HepG2 (cell line): ENCODE measurements around the gene SP8. TPM values are rescaled to one million over a fixed set of nuclear protein-coding genes. Genes with fewer than 3 reads are reported as not detected.
A peak's percentile ranks its signal among the peaks of the same experiment; 100 is the strongest.

Experiments
- ATAC-seq: fragments of 200-7000 bp; cut with Tn5 transposase; 3 replicates; pipeline ENCODE4 v1.9.1; 2020; ENCODE audit warnings: mild to moderate bottlenecking, moderate library complexity
- BruUV-seq: library from RNA; stranded (reverse); fragments of 400-500 nt; replicated peaks from 2 replicates; lab custom pipeline; 2021; lab: Mats Ljungman, UMichigan
- CTCF ChIA-PET: fragments of 300-600 bp; formaldehyde crosslinking; extraction: SDS; loops from one replicate; lab custom pipeline; 2021; ENCODE audit warnings: low total read pairs, inconsistent platforms, low intra/inter-chr PET ratio; lab: Yijun Ruan, JAX
- POLR2A ChIA-PET: fragments of 350-600 bp; sonication (Branson Sonifier 250); formaldehyde crosslinking; loops from one replicate; lab custom pipeline; 2020; ENCODE audit warnings: antibody characterized with exemption, inconsistent platforms; lab: Yijun Ruan, JAX
- DNase-seq: peaks from one replicate; pipeline ENCODE4 v3.0.0-alpha.2; 2015; ENCODE audit warnings: low spot score
- FAIRE-seq: peaks from 3 replicates; lab custom pipeline; 2011; peaks lifted over from hg19 to GRCh38; lab: Jason Lieb, UNC
- H2AFZ ChIP-seq: one replicate; pipeline ENCODE4 v1.6.1; 2011; ENCODE audit warnings: low read length, inconsistent platforms
- H3K27ac ChIP-seq: fragments of 300-600 bp; 3 replicates; pipeline ENCODE4 v1.8.0; 2011; ENCODE audit warnings: mixed run types, mild to moderate bottlenecking, mixed read lengths, low read length, inconsistent platforms; ENCODE audit not compliant: insufficient read depth; ENCODE audit errors: extremely low read length
- H3K27me3 ChIP-seq, 2 experiments: fragments of 200-600 bp in 1 of 2; 2 replicates in 1 of 2; 3 replicates in 1 of 2; pipeline versions ENCODE4 v1.6.0 to v1.8.0; 2011; ENCODE audit warnings: low read length in 2 of 2, mild to moderate bottlenecking in 2 of 2, moderate library complexity in 2 of 2, inconsistent platforms in 1 of 2; ENCODE audit not compliant: insufficient read depth in 2 of 2, control insufficient read depth in 1 of 2
- H3K36me3 ChIP-seq, 2 experiments: fragments of 200-600 bp in 1 of 2; replicated peaks in 1 of 2; 2 replicates in 1 of 2; 3 replicates in 1 of 2; pipeline versions ENCODE4 v1.5.1 to v1.8.0; 2011; ENCODE audit warnings: low read length in 2 of 2, inconsistent platforms in 1 of 2; ENCODE audit not compliant: insufficient read depth in 2 of 2, control insufficient read depth in 1 of 2
- H3K4me1 ChIP-seq: 2 replicates; pipeline ENCODE4 v1.5.1; 2012; ENCODE audit warnings: low read length, inconsistent platforms; ENCODE audit not compliant: insufficient read depth
- H3K4me2 ChIP-seq: 2 replicates; pipeline ENCODE4 v1.6.0; 2011; ENCODE audit warnings: low read depth, low read length, inconsistent platforms
- H3K4me3 ChIP-seq, 3 experiments: fragments of 200-600 bp in 1 of 3; sonication (generic), shearing (Covaris generic) in 1 of 3; replicated peaks in 1 of 3; 2 replicates each; pipeline ENCODE4 v1.5.1; 2011 to 2016; ENCODE audit warnings: low read length in 3 of 3, inconsistent platforms in 2 of 3, low read depth in 2 of 3, mild to moderate bottlenecking in 2 of 3, control low read depth in 1 of 3, mixed read lengths in 1 of 3; ENCODE audit not compliant: insufficient read depth in 1 of 3
- H3K79me2 ChIP-seq: one replicate; pipeline ENCODE4 v1.6.1; 2011; ENCODE audit warnings: low read length, inconsistent platforms; ENCODE audit not compliant: insufficient read depth
- H3K9ac ChIP-seq: 2 replicates; pipeline ENCODE4 v1.6.0; 2011; ENCODE audit warnings: mild to moderate bottlenecking, low read depth, low read length, inconsistent platforms; ENCODE audit not compliant: insufficient read depth
- H3K9me3 ChIP-seq: 2 replicates; pipeline ENCODE4 v1.5.1; 2012; ENCODE audit warnings: mild to moderate bottlenecking, low read length
- H4K20me1 ChIP-seq: 2 replicates; pipeline ENCODE4 v1.6.0; 2011; ENCODE audit warnings: inconsistent platforms, mild to moderate bottlenecking, low read length, moderate library complexity; ENCODE audit not compliant: insufficient read depth
- ARNTL ChIP-seq: sonication (generic); formaldehyde crosslinking; IDR thresholded peaks from 2 replicates; pipeline ENCODE4 v1.4.0; 2020; ENCODE audit warnings: mild to moderate bottlenecking, missing genetic modification reagents
- FLYWCH1 ChIP-seq: sonication (generic); formaldehyde crosslinking; IDR thresholded peaks from 2 replicates; pipeline ENCODE4 v1.8.1; 2023; ENCODE audit warnings: mild to moderate bottlenecking, missing genetic modification reagents
- KLF13 ChIP-seq: sonication (generic); formaldehyde crosslinking; IDR thresholded peaks from 2 replicates; pipeline ENCODE4 v1.4.0; 2020; ENCODE audit warnings: mild to moderate bottlenecking, missing genetic modification reagents
- SUZ12 ChIP-seq: fragments of 150-350 bp; IDR thresholded peaks from 2 replicates; pipeline ENCODE4 v1.6.1; 2014; ENCODE audit warnings: low read depth, low read length
- ZNF614 ChIP-seq: IDR thresholded peaks from 2 replicates; pipeline ENCODE4 v1.6.1; 2018; ENCODE audit warnings: missing biosample characterization, missing genetic modification reagents, inconsistent platforms, borderline replicate concordance
- ZNF629 ChIP-seq: sonication (generic); formaldehyde crosslinking; conservative IDR thresholded peaks from 2 replicates; pipeline ENCODE4 v1.5.0; 2020; ENCODE audit warnings: missing genetic modification reagents
- WGBS: methylation state at CpG from one replicate; pipeline ENCODE4 v1.1.6; 2017; ENCODE audit warnings: low lambda C conversion rate; 5-methylcytosine and 5-hydroxymethylcytosine counted together
- in situ Hi-C: cut with HindIII; loops from 2 replicates; pipeline ENCODE4 v1.10.0; 2017; ENCODE audit warnings: low pct_unique_long_range_greater_than_20kb; ENCODE audit not compliant: extremely low pct_ligation_motif_present
- intact Hi-C: fragments of 100-400 bp; cut with micrococcal nuclease; formaldehyde crosslinking; loops from one replicate; pipeline ENCODE4 v1.10.0; 2022; ENCODE audit not compliant: unreplicated experiment
- polyA plus RNA-seq, 8 experiments: library from polyadenylated mRNA; depleted of rRNA in 3 of 8; stranded (reverse) in 7 of 8; unstranded in 1 of 8; fragments of >200 nt; fragmentation: Illumina TruSeq in 4 of 8; extraction: Trizol in 4 of 8; gene quantifications; 2 replicates each; pipeline versions ENCODE4 v1.2.1 to v1.2.3, GENCODE V29; 2011 to 2016; ENCODE audit warnings: low read depth in 4 of 8, missing spikeins in 1 of 8, mixed read lengths in 1 of 8; ENCODE audit not compliant: insufficient read depth in 1 of 8
- total RNA-seq, 5 experiments: library from RNA; depleted of rRNA; stranded (reverse); fragments of >200 nt; fragmentation: Illumina TruSeq; extraction: Trizol; gene quantifications; 2 replicates each; pipeline ENCODE4 v1.2.3, GENCODE V29; 2016; ENCODE audit warnings: low read depth in 1 of 5

SP8 gene
- total and polyA plus RNA-seq, 2 of the 13 experiments (the other 11 are each of a cell fraction or from before 2014, with no cell fraction given), result not detected

GRCh38 chr7:20754001-20754400 lies 32.7 kb downstream of the SP8 start:
- DNase-seq (no peak), FAIRE-seq (no peak), ATAC-seq (no peak)
- in situ Hi-C loops, result no loop called here
- no TSS peak for BruUV-seq
- intact Hi-C loops, result no loop called here
- no peak overlapping the region for H3K27ac ChIP-seq
- no peaks in the 10 kb centered on the region for H4K20me1 ChIP-seq
- H3K36me3 ChIP-seq, result no peaks in the 10 kb centered on the region
- no peak overlapping the region for H3K4me2 ChIP-seq
- ChIA-PET POLR2A (no interaction called here), CTCF (no interaction called here)
- 26% methylated on average over 1 of the region's 1 CpG for WGBS
- no peak overlapping the region for H3K9ac ChIP-seq
- no peaks in the 10 kb centered on the region for H3K9me3 ChIP-seq
- H3K4me3 ChIP-seq, result no peak overlapping the region
- no peaks in the 10 kb centered on the region for H3K79me2 ChIP-seq
- no peaks in the 10 kb centered on the region for H3K4me1 ChIP-seq
- no peaks in the 10 kb centered on the region for H3K27me3 ChIP-seq
- H2AFZ ChIP-seq, result no peak overlapping the region
- TF ChIP-seq FLYWCH1 (no peak), ZNF629 (CRISPR knock-in tag) (peak; percentile 60)

GRCh38 chr7:20749906-20750305 lies 36.8 kb downstream of the SP8 start:
- no peak for ATAC-seq
- H3K9ac ChIP-seq, result no peak overlapping the region
- in situ Hi-C loops, result no loop called here
- ChIA-PET CTCF (no interaction called here), POLR2A (no interaction called here)
- no peaks in the 10 kb centered on the region for H3K9me3 ChIP-seq
- no TSS peak for BruUV-seq
- no peak overlapping the region for H2AFZ ChIP-seq
- TF ChIP-seq ZNF614 (no peak), SUZ12 (no peak), ARNTL (CRISPR knock-in tag) (no peak), KLF13 (CRISPR knock-in tag) (no peak)
- TF ChIP-seq, all 625 proteins: peak for 0
- no peaks in the 10 kb centered on the region for H3K79me2 ChIP-seq
- no peak overlapping the region for H3K4me3 ChIP-seq
- 88% methylated on average over 1 of the region's 1 CpG for whole genome bisulfite sequencing
- no peaks in the 10 kb centered on the region for H3K4me1 ChIP-seq
- H3K4me2 ChIP-seq, result no peak overlapping the region
- intact Hi-C loops, result no loop called here
- H3K27ac ChIP-seq, result no peak overlapping the region
- H4K20me1 ChIP-seq, result no peaks in the 10 kb centered on the region
- no peaks in the 10 kb centered on the region for H3K27me3 ChIP-seq
- FAIRE-seq (no peak), DNase-seq (no peak)
- no peaks in the 10 kb centered on the region for H3K36me3 ChIP-seq
